GM18951 (cell line): ENCODE measurements around the gene RBMS1.

Source experiments
- POLR2A ChIP-seq: IDR thresholded peaks from 4 replicates; pipeline ENCODE4 v1.6.1; 2011; ENCODE audit warnings: mild to moderate bottlenecking; ENCODE audit not compliant: insufficient read length, insufficient read depth; ENCODE audit errors: extremely low read depth
- in situ Hi-C: fragments of 300-500 bp; cut with MboI; formaldehyde crosslinking; loops from one replicate; pipeline ENCODE4 v1.12.0; 2022; ENCODE audit warnings: low sequenced_read_pairs, mixed read lengths, inconsistent platforms; ENCODE audit not compliant: unreplicated experiment

Gene RBMS1

DNA sequence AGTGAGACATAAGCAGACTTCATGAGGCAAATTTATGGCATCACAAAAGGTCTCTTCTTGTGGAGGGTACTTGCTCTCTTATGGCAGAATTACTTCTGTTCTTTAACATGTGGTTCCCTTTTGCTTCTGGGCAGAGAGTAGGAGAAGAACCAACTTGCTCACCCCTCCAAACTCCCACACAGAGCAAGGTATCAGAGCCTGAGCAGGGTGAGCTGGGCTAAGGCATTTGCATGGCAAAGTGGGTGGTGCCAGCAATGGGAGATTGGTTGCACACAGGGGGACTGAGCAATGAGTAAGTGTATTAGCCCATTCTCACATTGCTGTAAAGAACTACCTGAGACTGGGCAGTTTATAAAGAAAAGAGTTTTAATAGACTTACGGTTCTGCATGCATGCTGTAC, 229.3 kb downstream of the RBMS1 start:
- no peak for TF ChIP-seq POLR2A
- in situ Hi-C loops = no loop called here

DNA sequence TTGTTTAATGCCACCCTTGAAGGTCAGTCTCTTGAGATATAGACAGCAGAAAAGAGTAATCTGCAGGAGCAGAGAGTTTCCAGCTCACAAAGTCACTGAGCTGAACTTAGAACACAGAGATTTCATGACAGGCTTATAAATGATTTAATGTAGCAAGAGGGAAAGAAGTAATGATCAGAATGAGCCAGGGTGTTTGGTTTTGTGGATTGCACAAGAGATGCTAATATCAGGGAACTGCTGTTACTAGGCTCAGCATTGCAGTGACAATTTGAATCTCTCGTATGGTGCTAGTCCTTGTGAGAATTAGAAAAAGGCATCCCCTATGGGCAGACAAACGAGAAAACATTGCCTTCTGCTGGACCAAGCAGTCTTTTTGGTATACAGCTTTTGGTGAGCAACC, 231.9 kb downstream of the RBMS1 start:
- in situ Hi-C loops = no loop called here
- TF ChIP-seq POLR2A = no peak

DNA sequence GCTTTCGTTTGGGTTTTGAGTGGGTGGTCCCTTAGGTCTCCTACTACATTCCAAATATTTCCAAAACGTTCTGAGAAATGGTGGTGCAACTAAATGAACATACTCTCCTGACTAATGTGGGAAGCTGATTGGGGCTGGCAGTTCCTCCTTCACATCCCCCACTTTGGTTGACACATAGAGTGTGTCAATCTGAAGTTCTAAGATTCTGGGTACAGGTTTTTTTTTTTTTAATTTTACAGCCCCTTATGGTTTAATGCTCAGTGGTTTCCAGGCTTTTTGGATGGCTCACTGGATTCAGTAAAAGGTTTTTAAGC, 235.2 kb downstream of the RBMS1 start:
- in situ Hi-C loops = no loop called here
- TF ChIP-seq POLR2A = no peak

DNA sequence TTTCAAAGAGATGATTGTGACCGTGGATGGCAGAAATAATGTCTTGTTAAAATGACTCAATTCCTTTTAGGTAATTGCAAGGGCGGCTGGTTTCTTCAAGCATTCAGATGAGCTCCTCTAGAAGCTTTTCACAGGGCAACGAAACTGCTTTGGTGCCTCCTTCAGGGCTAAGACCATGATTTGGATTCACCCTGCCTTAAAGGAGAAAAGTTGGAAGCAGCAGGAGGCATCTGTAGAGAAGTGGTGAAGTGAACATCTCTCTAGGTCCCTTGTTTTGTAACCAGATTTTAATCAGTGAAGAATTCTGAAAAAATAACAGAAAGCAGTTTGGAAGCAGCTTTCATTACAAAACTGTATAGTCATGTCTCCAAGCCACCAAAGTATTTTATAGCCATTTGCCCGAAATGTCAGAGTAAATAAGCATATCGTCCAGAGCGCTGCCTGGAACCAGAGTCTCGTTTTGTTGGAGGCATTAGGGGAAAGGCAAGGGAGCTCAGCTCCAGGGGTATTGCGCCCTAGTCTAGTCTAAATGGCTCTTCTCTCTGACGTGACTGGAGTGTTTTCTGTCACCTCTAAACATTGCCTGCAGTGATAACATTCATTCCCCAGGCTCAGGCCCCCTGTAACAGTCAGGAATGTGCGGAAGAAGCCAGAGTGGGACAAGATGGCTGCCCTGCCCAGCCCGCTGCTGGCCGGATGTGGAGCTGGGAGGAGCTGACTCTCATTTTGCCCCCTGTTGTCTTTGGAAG, 235.7 kb downstream of the RBMS1 start:
- in situ Hi-C loops = no loop called here
- TF ChIP-seq POLR2A = no peak

DNA sequence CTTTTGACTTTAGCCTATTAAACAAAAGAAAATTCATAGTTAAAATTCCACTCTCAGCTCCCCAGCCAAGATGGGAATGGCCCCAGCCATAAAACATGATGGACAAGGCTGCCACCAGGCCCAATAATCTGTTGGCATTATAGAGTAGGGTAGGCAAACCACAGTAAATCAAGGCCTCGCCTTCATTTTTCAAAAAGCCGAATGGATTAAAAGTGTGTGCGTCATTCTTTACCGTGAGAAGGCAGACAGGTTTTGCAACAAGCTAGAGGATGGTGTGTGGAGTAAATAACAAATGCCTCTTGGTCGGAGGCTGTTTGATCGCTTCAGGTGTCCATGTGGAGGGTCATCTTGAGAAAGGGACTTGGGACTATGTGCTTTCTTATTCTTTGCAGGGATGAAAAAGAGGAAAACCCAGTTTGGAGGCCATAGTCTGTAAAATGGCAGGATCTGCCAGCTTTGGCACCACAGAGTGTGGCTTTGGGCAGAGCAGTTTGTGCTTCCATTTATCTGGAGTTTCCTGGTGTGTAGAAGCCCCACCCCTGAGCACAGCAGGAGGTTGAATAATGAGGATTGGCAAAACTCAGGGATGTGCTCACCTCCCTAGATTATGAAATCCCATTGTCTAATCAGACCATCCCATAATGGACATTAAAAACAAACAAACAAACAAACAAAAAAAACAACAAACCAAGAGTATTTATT, 236.4 kb downstream of the RBMS1 start:
- no peak for TF ChIP-seq POLR2A
- in situ Hi-C loops = no loop called here

DNA sequence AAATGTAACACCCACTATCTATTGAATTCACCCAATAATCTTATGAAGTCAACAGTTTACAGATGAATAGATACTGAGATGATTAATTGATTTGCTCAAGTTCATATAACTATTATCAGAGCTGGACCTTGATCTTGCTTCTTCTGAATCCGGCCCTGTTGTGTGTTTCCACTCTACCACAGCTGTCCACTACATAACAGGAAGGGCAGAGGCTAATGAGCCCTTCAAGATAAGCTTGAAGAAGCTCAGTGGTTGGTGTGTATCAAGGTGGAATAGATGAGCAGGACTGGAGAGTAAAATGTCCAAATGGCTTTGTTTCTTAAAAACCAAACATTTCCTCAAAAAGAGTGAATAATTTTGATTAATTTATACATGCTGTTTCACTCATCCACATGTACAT, 237.1 kb downstream of the RBMS1 start:
- in situ Hi-C loops = no loop called here
- no peak for TF ChIP-seq POLR2A

DNA sequence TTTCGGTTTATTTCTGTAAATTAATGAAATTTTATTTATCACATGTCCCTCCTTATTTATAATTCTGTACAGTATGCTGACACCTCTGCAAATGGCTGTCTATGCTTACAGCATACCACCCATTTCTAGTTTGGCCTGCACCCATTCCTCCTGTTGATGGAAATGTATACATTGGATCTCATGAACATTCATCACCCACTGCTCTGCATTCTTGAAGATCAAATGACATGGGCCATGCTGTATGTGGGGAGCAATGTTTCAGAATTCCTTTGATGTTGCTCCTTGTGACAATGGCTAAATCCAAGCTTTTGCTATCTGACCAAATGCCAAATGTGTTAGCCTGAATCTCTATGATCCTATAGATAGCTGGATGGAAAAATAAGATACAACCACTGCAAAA, 238.2 kb downstream of the RBMS1 start:
- in situ Hi-C loops = no loop called here
- TF ChIP-seq POLR2A = no peak

DNA sequence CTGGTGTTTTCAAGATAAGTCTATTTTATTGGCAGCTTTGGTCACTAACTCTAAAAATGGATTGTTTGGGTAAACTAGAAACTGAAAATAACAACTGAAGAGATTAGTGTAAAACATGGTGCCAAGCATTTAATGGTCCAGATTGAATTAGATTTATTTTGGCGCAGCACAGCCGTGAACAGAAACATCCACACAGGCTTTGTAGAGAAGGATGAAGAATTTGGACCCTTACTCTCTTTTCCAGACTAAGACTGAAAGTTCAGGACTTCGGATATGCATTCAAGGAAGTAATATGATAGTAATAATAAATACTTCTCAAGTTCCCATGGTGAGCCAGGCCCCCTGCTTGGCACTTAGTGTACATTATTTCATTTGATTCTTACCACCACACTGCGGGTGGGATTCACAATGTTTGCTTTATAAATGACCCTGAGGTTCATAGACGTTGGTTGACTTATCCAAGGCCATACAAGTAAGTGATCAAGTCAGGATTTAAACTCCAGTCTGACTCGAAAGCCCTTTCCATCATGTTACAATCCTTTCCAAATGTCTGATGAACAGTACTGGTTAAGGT, 239.3 kb downstream of the RBMS1 start:
- in situ Hi-C loops = no loop called here
- no peak for TF ChIP-seq POLR2A

DNA sequence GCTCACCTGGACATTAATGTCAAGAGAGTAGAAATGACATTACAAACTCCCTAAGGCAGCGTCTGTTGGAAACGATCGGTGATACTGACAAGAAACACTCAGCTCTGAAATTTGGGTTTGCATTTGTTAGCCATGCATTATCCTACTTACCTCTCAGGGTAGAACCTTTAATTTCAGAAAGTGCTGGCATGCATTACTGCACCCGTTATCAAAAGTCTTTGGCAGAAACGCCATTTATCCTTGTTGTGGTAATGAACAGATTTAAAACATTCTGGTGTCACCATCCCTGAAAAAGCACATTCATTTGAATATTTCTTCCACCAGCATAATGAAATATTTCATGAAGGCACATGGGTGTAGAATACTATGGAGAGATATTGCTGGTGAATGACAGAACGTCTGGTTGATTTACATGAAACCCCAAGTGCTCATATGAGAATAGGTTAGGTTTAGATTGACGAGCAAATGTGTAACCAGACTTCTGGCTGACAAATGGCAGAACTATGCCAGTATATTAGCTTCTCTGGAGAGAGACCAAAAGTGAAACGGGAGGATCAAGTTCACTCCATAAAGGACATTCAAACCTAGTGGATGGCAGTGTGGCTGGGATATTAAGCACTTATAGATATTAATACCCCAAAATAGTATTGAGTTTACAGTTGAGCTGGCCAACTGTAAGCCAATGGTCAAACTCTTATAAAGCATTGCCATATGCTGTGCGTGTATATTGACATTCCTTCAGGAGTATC, 240.0 kb downstream of the RBMS1 start:
- TF ChIP-seq POLR2A = no peak
- in situ Hi-C loops = no loop called here

DNA sequence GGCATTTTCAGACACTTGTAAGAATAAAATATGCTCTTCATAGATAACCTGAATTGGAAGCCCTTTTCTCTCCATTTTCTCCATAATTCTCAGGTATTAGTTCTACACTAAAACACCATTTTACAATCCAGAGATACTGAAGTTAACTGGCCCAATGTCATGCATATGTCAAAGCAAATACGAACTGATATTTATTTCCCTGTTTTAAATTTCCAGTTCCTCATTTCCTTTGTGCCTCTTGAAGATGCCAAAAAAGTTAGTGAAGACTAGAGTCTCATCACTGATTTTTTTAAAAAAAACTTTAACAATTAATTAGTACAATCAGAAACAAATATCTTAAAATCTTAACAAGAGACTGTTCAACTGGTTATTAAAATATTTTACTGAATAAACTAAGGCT, 240.7 kb downstream of the RBMS1 start:
- TF ChIP-seq POLR2A = no peak
- in situ Hi-C loops = no loop called here

DNA sequence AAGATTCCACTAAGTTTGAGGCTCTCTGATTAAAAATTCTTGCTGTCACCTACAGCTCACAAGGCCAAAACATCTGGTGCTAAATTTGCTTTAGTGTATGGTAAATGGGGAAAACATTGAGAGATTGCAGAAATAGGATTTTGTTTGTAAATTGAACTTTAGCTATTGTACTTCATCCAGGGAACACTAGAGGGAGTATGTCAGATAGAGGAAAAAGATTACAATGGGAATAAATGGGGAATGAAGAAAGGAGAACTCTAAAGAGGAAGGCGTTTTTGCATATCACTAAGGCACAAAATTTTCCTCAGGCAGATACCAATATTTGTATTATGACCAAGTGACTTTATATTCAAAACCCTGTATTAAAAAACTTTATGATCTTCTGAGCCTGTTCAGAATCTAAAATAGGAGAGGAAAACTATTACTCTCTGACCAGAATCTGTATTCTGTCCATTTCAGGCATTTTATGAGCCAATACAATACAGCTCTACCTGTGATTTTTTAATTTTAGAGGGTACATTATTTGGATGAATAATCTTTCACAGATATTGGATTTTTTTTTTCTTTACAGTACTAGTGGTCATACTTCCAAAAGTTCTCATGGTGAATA, 241.2 kb downstream of the RBMS1 start:
- TF ChIP-seq POLR2A = no peak
- in situ Hi-C loops = no loop called here

DNA sequence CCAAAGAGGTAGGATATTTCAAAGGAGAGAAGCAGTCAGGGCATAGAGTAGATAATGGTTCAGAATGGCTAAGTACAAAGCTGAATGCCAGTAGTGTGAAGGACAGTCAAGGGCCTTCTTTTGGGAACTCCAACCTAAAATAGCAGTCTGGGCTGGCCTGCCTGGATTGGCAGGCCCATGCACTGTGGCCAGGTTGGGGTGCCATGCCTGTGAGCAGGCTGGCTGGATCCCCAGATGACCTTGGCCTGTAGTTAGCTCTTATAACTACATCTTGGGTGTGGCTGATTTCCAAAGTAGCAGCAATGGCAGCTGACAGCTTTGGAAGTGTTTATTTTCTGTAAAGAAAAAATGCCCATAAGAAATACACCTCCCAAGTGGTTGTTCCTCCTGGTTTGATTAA, 242.0 kb downstream of the RBMS1 start:
- no peak for TF ChIP-seq POLR2A
- in situ Hi-C loops = no loop called here

DNA sequence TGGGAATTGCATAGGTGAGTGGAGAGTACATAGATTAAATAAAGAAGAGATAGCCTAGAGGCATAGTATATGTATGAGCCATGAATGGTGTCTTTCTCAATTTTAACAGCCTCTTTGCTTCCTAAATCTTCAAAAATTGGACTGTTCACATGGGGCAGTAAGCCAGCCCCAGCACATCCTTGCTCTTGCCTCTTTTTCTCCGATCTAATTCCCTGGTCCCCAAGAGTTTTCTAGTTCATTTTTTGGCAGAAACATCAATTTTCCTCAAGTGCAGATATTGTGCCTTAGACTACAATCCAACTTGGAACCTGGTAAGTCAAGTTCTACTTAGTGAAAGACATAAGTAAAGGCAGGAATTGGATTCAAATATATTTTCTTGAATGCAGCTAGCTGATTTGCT, 243.7 kb downstream of the RBMS1 start:
- in situ Hi-C loops = no loop called here
- TF ChIP-seq POLR2A = no peak
